Prostate gland (tissue), 2 donors: ENCODE data around the gene TSPOAP1. TPM values are rescaled to one million over a fixed set of nuclear protein-coding genes. Genes with fewer than 3 reads are reported as not detected.

Source experiments
- DNase-seq: peaks from one replicate; pipeline ENCODE4 v3.0.0-alpha.2; 2019; ENCODE audit warnings: low spot score
- H3K27ac ChIP-seq, 2 donors: fragments of 200-600 bp; sonication (generic); 2 replicates each; pipeline ENCODE4 v1.5.1; 2017 to 2019
- H3K27me3 ChIP-seq: fragments of 200-600 bp; sonication (generic); replicated peaks from 2 replicates; pipeline ENCODE4 v1.5.1; 2019; ENCODE audit not compliant: insufficient read depth
- H3K36me3 ChIP-seq, 2 donors: fragments of 200-600 bp; sonication (generic); 1 replicate in 1 of 2; 2 replicates in 1 of 2; pipeline versions ENCODE4 v1.5.1 to v1.8.1; 2017 to 2019
- H3K4me1 ChIP-seq: fragments of 200-600 bp; sonication (generic); replicated peaks from 2 replicates; pipeline ENCODE4 v1.5.1; 2019
- H3K4me3 ChIP-seq, 2 donors: fragments of 200-600 bp; sonication (generic); 2 replicates each; pipeline ENCODE4 v1.5.1; 2017 to 2019
- H3K9me3 ChIP-seq: fragments of 200-600 bp; sonication (generic); 2 replicates; pipeline ENCODE4 v1.5.1; 2017
- CTCF ChIP-seq, 4 experiments: fragments of 200-600 bp in 2 of 4; fragments of 450-650 bp in 2 of 4; sonication (generic) in 2 of 4; IDR thresholded peaks; 1 replicate in 3 of 4; 2 replicates in 1 of 4; pipeline ENCODE4 v1.5.1; 2016 to 2019; ENCODE audit warnings: antibody characterized with exemption in 4 of 4, mild to moderate bottlenecking in 2 of 4, moderate library complexity in 2 of 4
- POLR2A ChIP-seq: fragments of 450-650 bp; IDR thresholded peaks from one replicate; pipeline ENCODE4 v1.6.1; 2016; ENCODE audit warnings: antibody characterized with exemption, mild to moderate bottlenecking
- POLR2AphosphoS5 ChIP-seq: sonication (generic); formaldehyde crosslinking; IDR thresholded peaks from one replicate; pipeline ENCODE4 v1.6.1; 2017; ENCODE audit warnings: antibody characterized with exemption
- WGBS: methylation state at CpG from one replicate; pipeline ENCODE4 v1.1.5; 2018; 5-methylcytosine and 5-hydroxymethylcytosine counted together
- intact Hi-C: fragments of 100-400 bp; cut with DNase I; formaldehyde crosslinking; loops from one replicate; pipeline ENCODE4 v1.14.2; 2022
- total RNA-seq, 2 donors: library from RNA; depleted of rRNA; stranded (reverse); fragments of >200 nt; gene quantifications; one replicate each; pipeline ENCODE4 v1.1.0, GENCODE V29; 2016

Gene TSPOAP1
- total RNA-seq, 2 donors from 2014 or later: 22.7 to 26.5 TPM

GRCh38 chr17:58265902-58266875, 62.4 kb downstream of the TSPOAP1 start:
- WGBS: 96% methylated on average over 7 of the region's 7 CpGs
- Histone ChIP-seq H3K27me3 (no peaks in the 10 kb centered on the region), H3K36me3 (no peaks in the 10 kb centered on the region), H3K9me3 (no peaks in the 10 kb centered on the region), H3K4me3 (no peak overlapping the region), H3K27ac (no peak overlapping the region), H3K4me1 (no peaks in the 10 kb centered on the region)
- no peak for DNase-seq
- intact Hi-C loops: no loop called here
- no peak for TF ChIP-seq POLR2A

DNA sequence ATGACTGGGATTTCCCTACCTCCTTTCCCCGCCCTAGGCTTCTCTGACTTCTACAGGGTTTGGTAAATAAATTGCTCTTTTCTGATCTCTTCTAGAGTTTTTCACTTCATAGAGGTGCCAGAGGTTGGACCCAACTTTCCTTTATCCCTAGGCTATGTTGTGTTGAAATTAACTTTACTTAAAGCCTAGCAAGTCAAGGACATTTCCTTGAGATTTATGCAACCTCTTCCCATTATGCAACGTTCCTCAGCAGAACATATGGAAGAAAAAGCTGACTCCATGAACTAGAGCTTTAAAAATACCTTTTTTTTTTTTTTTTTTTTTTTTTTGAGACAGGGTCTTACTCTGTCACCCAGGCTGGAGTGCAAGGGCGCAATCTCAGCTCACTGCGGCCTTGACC, 63.3 kb downstream of the TSPOAP1 start:
- TF ChIP-seq POLR2AphosphoS5: no peak
- TF ChIP-seq POLR2A: no peak
- H3K4me3 ChIP-seq: no peak overlapping the region
- H3K4me1 ChIP-seq: no peaks in the 10 kb centered on the region
- intact Hi-C loops: no loop called here
- H3K27ac ChIP-seq: no peak overlapping the region
- H3K9me3 ChIP-seq: no peaks in the 10 kb centered on the region
- no peak for DNase-seq
- H3K36me3 ChIP-seq: no peaks in the 10 kb centered on the region
- no peaks in the 10 kb centered on the region for H3K27me3 ChIP-seq
- 83% methylated on average over 4 of the region's 4 CpGs for WGBS

DNA sequence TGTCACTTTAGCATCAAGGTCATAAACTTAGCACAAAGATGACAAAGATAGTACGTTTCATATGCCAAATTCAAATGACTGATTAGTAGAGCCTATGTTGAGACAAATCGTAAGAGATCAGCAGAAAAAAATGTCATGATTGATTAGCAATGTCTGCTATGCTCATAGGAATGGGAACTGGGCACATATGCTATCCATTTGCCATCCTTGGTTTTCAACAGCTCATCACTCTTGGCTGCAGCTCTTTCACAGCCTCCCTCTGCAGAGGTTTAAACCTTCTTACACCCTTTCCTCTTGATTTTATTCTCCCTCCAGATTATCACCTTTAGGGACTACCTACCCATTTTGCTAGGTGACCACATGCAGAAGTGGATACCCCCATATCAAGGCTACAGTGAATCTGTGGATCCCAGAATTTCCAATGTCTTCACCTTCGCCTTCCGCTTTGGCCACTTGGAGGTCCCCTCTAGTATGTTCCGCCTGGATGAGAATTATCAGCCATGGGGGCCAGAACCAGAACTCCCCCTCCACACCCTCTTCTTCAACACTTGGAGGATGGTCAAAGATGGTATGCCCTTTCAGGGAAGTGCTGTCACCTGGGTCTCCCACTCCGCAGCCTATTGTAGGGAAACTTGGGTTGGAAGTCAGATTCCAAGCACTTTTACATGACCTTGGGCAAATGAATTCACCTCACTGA, 64.0 kb downstream of the TSPOAP1 start:
- intact Hi-C loops: no loop called here
- Histone ChIP-seq H3K36me3 (no peaks in the 10 kb centered on the region), H3K4me3 (no peak overlapping the region), H3K27ac (no peak overlapping the region), H3K4me1 (no peaks in the 10 kb centered on the region), H3K9me3 (no peaks in the 10 kb centered on the region), H3K27me3 (peaks cover 2% of the 10 kb centered on the region)
- TF ChIP-seq POLR2AphosphoS5: no peak
- TF ChIP-seq CTCF (IDR thresholded peaks at IDR 0.05): no peak
- no peak for TF ChIP-seq POLR2A
- WGBS: 76% methylated on average over 6 of the region's 6 CpGs
- no peak for DNase-seq

- Histone ChIP-seq H3K4me3 (no peak overlapping the region), H3K9me3 (no peaks in the 10 kb centered on the region), H3K27ac (no peak overlapping the region), H3K4me1 (no peaks in the 10 kb centered on the region), H3K27me3 (peaks cover 2% of the 10 kb centered on the region), H3K36me3 (no peaks in the 10 kb centered on the region)
- 87% methylated on average over 1 of the region's 1 CpG for WGBS
- intact Hi-C loops: no loop called here
- DNase-seq: no peak
- TF ChIP-seq CTCF (IDR thresholded peaks at IDR 0.05): no peak
- no peak for TF ChIP-seq POLR2A
- TF ChIP-seq POLR2AphosphoS5: no peak
Observed at GRCh38 chr17:58263773-58264172, 64.8 kb downstream of the TSPOAP1 start.

- H3K4me1 ChIP-seq: no peaks in the 10 kb centered on the region
- WGBS: 92% methylated on average over 11 of the region's 11 CpGs
- H3K27ac ChIP-seq: no peak overlapping the region
- H3K9me3 ChIP-seq: no peaks in the 10 kb centered on the region
- intact Hi-C loops: no loop called here
- no peak overlapping the region for H3K4me3 ChIP-seq
- no peaks in the 10 kb centered on the region for H3K36me3 ChIP-seq
- H3K27me3 ChIP-seq: peaks cover 2% of the 10 kb centered on the region
- DNase-seq: no peak
- no peak for TF ChIP-seq POLR2AphosphoS5
- no peak for TF ChIP-seq CTCF (IDR thresholded peaks at IDR 0.05)
- TF ChIP-seq POLR2A: no peak
Observed at GRCh38 chr17:58262149-58262548, 66.4 kb downstream of the TSPOAP1 start.
